SK-N-SH (cell line): ENCODE data around the gene MIPEP. TPM values are rescaled to one million over a fixed set of nuclear protein-coding genes. Genes with fewer than 3 reads are reported as not detected.

ENCODE experiments used
- CTCF ChIA-PET: fragments of 300-600, 350-600 bp; formaldehyde crosslinking; extraction: SDS; loops from one replicate; lab custom pipeline; 2021; lab: Yijun Ruan, JAX
- POLR2A ChIA-PET: fragments of 350-600 bp; sonication (Branson Sonifier 250); formaldehyde crosslinking; extraction: SDS; loops from one replicate; lab custom pipeline; 2020; ENCODE audit warnings: antibody characterized with exemption, inconsistent platforms; lab: Yijun Ruan, JAX
- DNase-seq: peaks from one replicate; pipeline ENCODE4 v3.0.0; 2012
- H2AFZ ChIP-seq: fragments of 200-600 bp; sonication (generic); 2 replicates; pipeline ENCODE4 v1.8.1; 2016; ENCODE audit warnings: antibody characterized with exemption, mild to moderate bottlenecking, low read depth
- H3F3A ChIP-seq: fragments of 200-600 bp; sonication (generic); replicated peaks from 2 replicates; pipeline ENCODE3; 2016; ENCODE audit warnings: antibody characterized with exemption, mild to moderate bottlenecking; ENCODE audit not compliant: insufficient read depth
- H3K27ac ChIP-seq, 2 experiments: fragments of 200-500 bp in 1 of 2; fragments of 200-600 bp in 1 of 2; sonication (Bioruptor generic) in 1 of 2; sonication (generic), shearing (Covaris generic) in 1 of 2; 2 replicates each; pipeline versions ENCODE4 v1.5.1 to v1.6.1; 2014 to 2016; ENCODE audit warnings: low read depth in 2 of 2, inconsistent platforms in 1 of 2, low read length in 1 of 2, mild to moderate bottlenecking in 1 of 2, mixed read lengths in 1 of 2
- H3K27me3 ChIP-seq: fragments of 200-600 bp; sonication (generic), shearing (Covaris generic); 2 replicates; pipeline ENCODE4 v1.6.1; 2016; ENCODE audit warnings: mixed run types; ENCODE audit not compliant: insufficient read depth
- H3K36me3 ChIP-seq, 2 experiments: fragments of 200-500 bp in 1 of 2; fragments of 200-600 bp in 1 of 2; sonication (Bioruptor generic) in 1 of 2; sonication (generic) in 1 of 2; replicated peaks in 1 of 2; 2 replicates each; pipeline versions ENCODE3 to v1.5.1; 2014 to 2016; ENCODE audit warnings: low read length in 1 of 2, mild to moderate bottlenecking in 1 of 2; ENCODE audit not compliant: insufficient read depth in 2 of 2, control insufficient read depth in 1 of 2
- H3K4me1 ChIP-seq, 2 experiments: fragments of 200-500 bp in 1 of 2; fragments of 200-600 bp in 1 of 2; sonication (Bioruptor generic) in 1 of 2; sonication (generic), shearing (Covaris generic) in 1 of 2; 2 replicates each; pipeline versions ENCODE4 v1.5.1 to v1.6.1; 2014 to 2016; ENCODE audit warnings: low read depth in 1 of 2, low read length in 1 of 2, mixed run types in 1 of 2; ENCODE audit not compliant: insufficient read depth in 2 of 2, control insufficient read depth in 1 of 2
- H3K4me2 ChIP-seq: fragments of 200-600 bp; sonication (generic), shearing (Covaris generic); 2 replicates; pipeline ENCODE4 v1.6.1; 2017; ENCODE audit warnings: mixed run types
- H3K4me3 ChIP-seq, 2 experiments: fragments of 200-500 bp in 1 of 2; fragments of 200-600 bp in 1 of 2; sonication (Bioruptor generic) in 1 of 2; sonication (generic), shearing (Covaris generic) in 1 of 2; 2 replicates each; pipeline versions ENCODE4 v1.5.1 to v1.8.1; 2014 to 2016; ENCODE audit warnings: low read depth in 2 of 2, inconsistent platforms in 1 of 2, low read length in 1 of 2, mild to moderate bottlenecking in 1 of 2, mixed read lengths in 1 of 2, moderate library complexity in 1 of 2
- H3K79me2 ChIP-seq: fragments of 200-600 bp; sonication (generic); 2 replicates; pipeline ENCODE4 v1.8.1; 2017; ENCODE audit warnings: mild to moderate bottlenecking; ENCODE audit not compliant: insufficient read depth
- H3K9ac ChIP-seq: fragments of 200-600 bp; sonication (generic); 2 replicates; pipeline ENCODE4 v1.6.1; 2017; ENCODE audit warnings: mixed run types
- H3K9me2 ChIP-seq: fragments of 200-600 bp; sonication (generic); 2 replicates; pipeline ENCODE4 v1.6.1; 2017; ENCODE audit warnings: mixed run types
- H3K9me3 ChIP-seq: fragments of 200-600 bp; sonication (generic); 2 replicates; pipeline ENCODE4 v1.6.1; 2017; ENCODE audit warnings: mixed run types, mild to moderate bottlenecking, moderate library complexity
- H4K20me1 ChIP-seq: fragments of 200-600 bp; sonication (generic); 2 replicates; pipeline ENCODE4 v1.6.1; 2017; ENCODE audit warnings: mild to moderate bottlenecking, mixed run types; ENCODE audit not compliant: insufficient read depth
- CHD2 ChIP-seq: fragments of 150-350 bp; IDR thresholded peaks from 2 replicates; pipeline ENCODE4 v1.6.1; 2018; ENCODE audit warnings: low read length; ENCODE audit not compliant: partially characterized antibody
- EZH2phosphoT487 ChIP-seq: fragments of 200-600 bp; sonication (generic); IDR thresholded peaks from 2 replicates; pipeline ENCODE4 v1.6.1; 2017; ENCODE audit warnings: low read depth, mixed run types, mild to moderate bottlenecking, antibody characterized with exemption, moderate library complexity, borderline replicate concordance
- FOXJ3 ChIP-seq: sonication (generic); formaldehyde crosslinking; IDR thresholded peaks from 2 replicates; pipeline ENCODE4 v1.5.1; 2020; ENCODE audit warnings: mild to moderate bottlenecking, missing genetic modification reagents
- JUND ChIP-seq: IDR thresholded peaks from 2 replicates; pipeline ENCODE4 v1.4.0; 2012
- MEF2A ChIP-seq: IDR thresholded peaks from 2 replicates; pipeline ENCODE4 v1.4.0; 2012; ENCODE audit warnings: low read depth, borderline replicate concordance
- MXI1 ChIP-seq: IDR thresholded peaks from 2 replicates; pipeline ENCODE4 v1.6.1; 2012; ENCODE audit warnings: mild to moderate bottlenecking, low read depth, low read length, improper control_type of control experiment
- RCOR1 ChIP-seq: fragments of 150-350 bp; IDR thresholded peaks from 2 replicates; pipeline ENCODE4 v1.6.1; 2017; ENCODE audit warnings: antibody characterized with exemption, low read length
- TAF1 ChIP-seq: IDR thresholded peaks from 2 replicates; pipeline ENCODE4 v1.6.1; 2012; ENCODE audit warnings: low read depth, mild to moderate bottlenecking, low read length, moderate library complexity, borderline replicate concordance
- TCF12 ChIP-seq: IDR thresholded peaks from 2 replicates; pipeline ENCODE4 v1.4.0; 2012
- TEAD4 ChIP-seq: IDR thresholded peaks from 2 replicates; pipeline ENCODE4 v1.4.0; 2012; ENCODE audit warnings: mild to moderate bottlenecking, borderline replicate concordance; ENCODE audit not compliant: insufficient read depth
- WGBS: methylation state at CpG from one replicate; pipeline ENCODE4 v1.1.6; 2017; ENCODE audit warnings: low lambda C conversion rate; 5-methylcytosine and 5-hydroxymethylcytosine counted together
- polyA plus RNA-seq, 3 experiments: library from polyadenylated mRNA; depleted of rRNA; stranded (reverse); fragments of >200 nt; gene quantifications; 2 replicates each; pipeline ENCODE4 v1.2.3, GENCODE V29; 2012
- TF ChIP-seq, protein P1 (sequence below): fragments of 200-600 bp; sonication (generic); IDR thresholded peaks from 2 replicates; pipeline ENCODE4 v1.6.1; 2017; ENCODE audit warnings: antibody characterized with exemption, mild to moderate bottlenecking, moderate library complexity
- TF ChIP-seq, protein P2 (sequence below): fragments of 150-350 bp; IDR thresholded peaks from 2 replicates; pipeline ENCODE4 v1.6.1; 2017; ENCODE audit warnings: antibody characterized with exemption, low read length, low read depth, borderline replicate concordance
- TF ChIP-seq, protein P3 (sequence below): IDR thresholded peaks from 2 replicates; pipeline ENCODE4 v1.4.0; 2012; ENCODE audit warnings: low read depth
- TF ChIP-seq, protein P4 (sequence below): IDR thresholded peaks from 2 replicates; pipeline ENCODE4 v1.4.0; 2012; ENCODE audit warnings: low read depth, borderline replicate concordance

Gene MIPEP
- polyA plus RNA-seq, 1 of the 3 experiments (the other 2 are of a cell fraction) = 12.7 TPM

DNA sequence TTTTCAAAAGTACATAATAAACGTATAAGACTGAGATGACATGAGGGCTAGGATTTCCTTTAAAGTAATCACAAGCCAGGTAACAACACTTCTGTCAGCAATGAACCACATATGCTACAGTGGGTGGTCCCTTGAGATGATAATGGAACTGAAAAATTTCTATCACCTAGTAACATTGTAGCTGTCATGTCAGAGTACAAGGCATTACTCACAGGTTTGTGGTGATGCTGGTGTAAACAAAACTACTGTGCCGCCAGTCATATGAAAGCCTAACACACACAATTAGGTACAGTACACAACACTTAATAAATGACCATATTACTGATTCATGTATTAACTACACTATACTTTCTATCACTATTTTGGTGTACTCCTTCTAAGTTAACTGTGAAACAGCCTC lies 36.8 kb downstream of the MIPEP start:
- DNase-seq = no peak
- Histone ChIP-seq H3K9me2 (no peaks in the 10 kb centered on the region), H3K9me3 (no peaks in the 10 kb centered on the region), H4K20me1 (no peaks in the 10 kb centered on the region), H3F3A (no peaks in the 10 kb centered on the region), H3K4me2 (no peak overlapping the region), H3K4me1 (peaks cover 0 to 16% of the 10 kb centered on the region in 2 experiments; a peak in 2 of 4 replicates), H3K27ac (no peak overlapping the region), H2AFZ (no peak overlapping the region), H3K36me3 (peaks cover 0 to 24% of the 10 kb centered on the region in 2 experiments), H3K9ac (no peak overlapping the region), H3K79me2 (no peaks in the 10 kb centered on the region), H3K4me3 (no peak overlapping the region), H3K27me3 (no peaks in the 10 kb centered on the region)
- no peak for TF ChIP-seq MXI1
- no peak for TF ChIP-seq JUND
- TF ChIP-seq, protein P1, sequence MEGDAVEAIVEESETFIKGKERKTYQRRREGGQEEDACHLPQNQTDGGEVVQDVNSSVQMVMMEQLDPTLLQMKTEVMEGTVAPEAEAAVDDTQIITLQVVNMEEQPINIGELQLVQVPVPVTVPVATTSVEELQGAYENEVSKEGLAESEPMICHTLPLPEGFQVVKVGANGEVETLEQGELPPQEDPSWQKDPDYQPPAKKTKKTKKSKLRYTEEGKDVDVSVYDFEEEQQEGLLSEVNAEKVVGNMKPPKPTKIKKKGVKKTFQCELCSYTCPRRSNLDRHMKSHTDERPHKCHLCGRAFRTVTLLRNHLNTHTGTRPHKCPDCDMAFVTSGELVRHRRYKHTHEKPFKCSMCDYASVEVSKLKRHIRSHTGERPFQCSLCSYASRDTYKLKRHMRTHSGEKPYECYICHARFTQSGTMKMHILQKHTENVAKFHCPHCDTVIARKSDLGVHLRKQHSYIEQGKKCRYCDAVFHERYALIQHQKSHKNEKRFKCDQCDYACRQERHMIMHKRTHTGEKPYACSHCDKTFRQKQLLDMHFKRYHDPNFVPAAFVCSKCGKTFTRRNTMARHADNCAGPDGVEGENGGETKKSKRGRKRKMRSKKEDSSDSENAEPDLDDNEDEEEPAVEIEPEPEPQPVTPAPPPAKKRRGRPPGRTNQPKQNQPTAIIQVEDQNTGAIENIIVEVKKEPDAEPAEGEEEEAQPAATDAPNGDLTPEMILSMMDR = no peak
- no peak for TF ChIP-seq TAF1
- TF ChIP-seq, protein P2, sequence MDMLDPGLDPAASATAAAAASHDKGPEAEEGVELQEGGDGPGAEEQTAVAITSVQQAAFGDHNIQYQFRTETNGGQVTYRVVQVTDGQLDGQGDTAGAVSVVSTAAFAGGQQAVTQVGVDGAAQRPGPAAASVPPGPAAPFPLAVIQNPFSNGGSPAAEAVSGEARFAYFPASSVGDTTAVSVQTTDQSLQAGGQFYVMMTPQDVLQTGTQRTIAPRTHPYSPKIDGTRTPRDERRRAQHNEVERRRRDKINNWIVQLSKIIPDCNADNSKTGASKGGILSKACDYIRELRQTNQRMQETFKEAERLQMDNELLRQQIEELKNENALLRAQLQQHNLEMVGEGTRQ = no peak
- TF ChIP-seq, protein P3, sequence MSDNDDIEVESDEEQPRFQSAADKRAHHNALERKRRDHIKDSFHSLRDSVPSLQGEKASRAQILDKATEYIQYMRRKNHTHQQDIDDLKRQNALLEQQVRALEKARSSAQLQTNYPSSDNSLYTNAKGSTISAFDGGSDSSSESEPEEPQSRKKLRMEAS = no peak
- TF ChIP-seq, protein P4, sequence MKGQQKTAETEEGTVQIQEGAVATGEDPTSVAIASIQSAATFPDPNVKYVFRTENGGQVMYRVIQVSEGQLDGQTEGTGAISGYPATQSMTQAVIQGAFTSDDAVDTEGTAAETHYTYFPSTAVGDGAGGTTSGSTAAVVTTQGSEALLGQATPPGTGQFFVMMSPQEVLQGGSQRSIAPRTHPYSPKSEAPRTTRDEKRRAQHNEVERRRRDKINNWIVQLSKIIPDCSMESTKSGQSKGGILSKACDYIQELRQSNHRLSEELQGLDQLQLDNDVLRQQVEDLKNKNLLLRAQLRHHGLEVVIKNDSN = no peak
- TF ChIP-seq TCF12 = no peak
- no peak for TF ChIP-seq RCOR1
- TF ChIP-seq MEF2A = no peak
- TF ChIP-seq EZH2phosphoT487 = no peak
- no peak for TF ChIP-seq FOXJ3 (CRISPR knock-in tag)
- no peak for TF ChIP-seq TEAD4
- TF ChIP-seq CHD2 = no peak
- ChIA-PET POLR2A (interaction anchor here (0.6 kb wide), 1 partner anchor 277 kb away, joined by 4 read pairs; no protein-coding TSS in a partner anchor), CTCF (interaction anchor here (0.6 to 1.4 kb wide), 3 partner anchors 16 to 385 kb away, joined by 3 to 6 read pairs (median 4); no protein-coding TSS in a partner anchor)
- WGBS = 50% methylated on average over 2 of the region's 2 CpGs
